GM23248 (cell line): ENCODE results near the gene ATG9A.

Experiments used
- EZH2 ChIP-seq: fragments of 200-600 bp; sonication (generic); IDR thresholded peaks from 2 replicates; pipeline ENCODE4 v1.6.1; 2018; ENCODE audit warnings: antibody characterized with exemption, mild to moderate bottlenecking; ENCODE audit not compliant: insufficient read depth, poor library complexity, severe bottlenecking
- EZH2phosphoT487 ChIP-seq: fragments of 200-600 bp; sonication (generic); IDR thresholded peaks from 2 replicates; pipeline ENCODE4 v1.6.1; 2018; ENCODE audit warnings: antibody characterized with exemption, moderate library complexity, mild to moderate bottlenecking, low read depth; ENCODE audit not compliant: insufficient read depth

- TF ChIP-seq EZH2: no peak
- no peak for TF ChIP-seq EZH2phosphoT487
Observed at GRCh38 chr2:219171231-219171651, 58.2 kb downstream of the ATG9A start.
